Subcutaneous adipose tissue (tissue), 4 donors: ENCODE data around the gene PTPRN. TPM values are rescaled to one million over a fixed set of nuclear protein-coding genes. Genes with fewer than 3 reads are reported as not detected.

Experiments
- CTCF ChIP-seq: fragments of 450-650 bp; IDR thresholded peaks from one replicate; pipeline ENCODE4 v1.5.1; 2016; ENCODE audit warnings: low read depth, mild to moderate bottlenecking, control low read depth, antibody characterized with exemption, moderate library complexity
- small RNA-seq: library from RNA; depleted of rRNA; stranded (forward); fragments of <200 nt; gene quantifications from one replicate; pipeline ENCODE3, GENCODE V24; 2016
- total RNA-seq, 4 donors: library from RNA; depleted of rRNA; stranded (reverse); fragments of >200 nt; gene quantifications; one replicate each; pipeline ENCODE4 v1.1.0, GENCODE V29; 2016

Gene PTPRN
- total RNA-seq, 4 donors from 2014 or later: not detected

GRCh38 chr2:219245148-219245898, 63.9 kb downstream of the PTPRN start, which contains the start of the genes GLB1L and STK16:
GLB1L (minus strand) TSS chr2:219245444; CDS start chr2:219243573, 1,871 bp downstream.
STK16 (plus strand) TSS chr2:219245479; CDS start chr2:219246000, 521 bp downstream.
- TF ChIP-seq CTCF: no peak

- TF ChIP-seq CTCF: no peak
Observed at GRCh38 chr2:219244789-219245147, 64.4 kb downstream of the PTPRN start.

GRCh38 chr2:219243291-219243761, 65.9 kb downstream of the PTPRN start:
- no peak for TF ChIP-seq CTCF

Small RNA genes within 50 kb of the gene (small RNA-seq; reads per million reads assigned to genes)
- not detected for gene AC053503.3
- not detected for gene MIR153-1

Other genes with a start within 250 kb of the PTPRN start
- under 1 TPM in 1 of 4 donors, not detected in 3; 0.33 TPM for gene IHH, start 248.5 kb downstream of the PTPRN start, total RNA-seq
- 10 to 100 TPM; 14.3 to 27.7 (median 19.4) TPM for gene NHEJ1, start 148.6 kb downstream of the PTPRN start, total RNA-seq
- under 1 TPM; 0.38 to 0.82 (median 0.67) TPM for gene SLC23A3, start 139.4 kb downstream of the PTPRN start, total RNA-seq
- gene CNPPD1, start 132.5 kb downstream of the PTPRN start, total RNA-seq: 10 to 100 TPM; 35.9 to 55.5 (median 44.2) TPM
- gene RETREG2, start 131.1 kb downstream of the PTPRN start, total RNA-seq: 10 to 100 TPM; 30.7 to 67.0 (median 62.9) TPM
- gene ZFAND2B, start 102.6 kb downstream of the PTPRN start, total RNA-seq: 10 to 100 TPM; 28.0 to 60.3 (median 43.7) TPM
- gene ABCB6, start 90.4 kb downstream of the PTPRN start, total RNA-seq: 10 to 100 TPM in 3 of 4 donors, 1 to 10 TPM in 1; 8.2 to 31.6 (median 24.7) TPM
- gene ATG9A, start 79.8 kb downstream of the PTPRN start, total RNA-seq: 10 to 100 TPM; 29.0 to 54.1 (median 30.3) TPM
- 10 to 100 TPM; 16.8 to 62.5 (median 52.7) TPM for gene ANKZF1, start 79.6 kb downstream of the PTPRN start, total RNA-seq
- 10 to 100 TPM in 3 of 4 donors, 1 to 10 TPM in 1; 2.9 to 12.2 (median 11.0) TPM for gene GLB1L, start 64.0 kb downstream of the PTPRN start, total RNA-seq
- 10 to 100 TPM; 13.7 to 22.2 (median 15.4) TPM for gene STK16, start 63.9 kb downstream of the PTPRN start, total RNA-seq
- not detected for gene TUBA4B, start 56.2 kb downstream of the PTPRN start, total RNA-seq
- gene TUBA4A, start 55.5 kb downstream of the PTPRN start, total RNA-seq: 10 to 100 TPM in 2 of 4 donors, 1 to 10 TPM in 2; 7.2 to 31.8 (median 9.2) TPM
- gene DNAJB2, start 30.0 kb downstream of the PTPRN start, total RNA-seq: 10 to 100 TPM; 44.7 to 77.0 (median 51.1) TPM
- not detected for gene RESP18, start 23.3 kb upstream of the PTPRN start, total RNA-seq
- gene DNPEP, start 78.5 kb upstream of the PTPRN start, total RNA-seq: 10 to 100 TPM; 45.0 to 98.5 (median 54.1) TPM
- gene DES, start 109.0 kb upstream of the PTPRN start, total RNA-seq: 10 to 100 TPM in 2 of 4 donors, 1 to 10 TPM in 2; 3.1 to 28.8 (median 13.3) TPM
- gene SPEG, start 125.4 kb upstream of the PTPRN start, total RNA-seq: 1 to 10 TPM in 3 of 4 donors, under 1 TPM in 1; 0.49 to 5.9 (median 2.9) TPM
- gene GMPPA, start 189.5 kb upstream of the PTPRN start, total RNA-seq: 10 to 100 TPM; 16.3 to 38.2 (median 18.2) TPM
- not detected for gene ASIC4, start 205.1 kb upstream of the PTPRN start, total RNA-seq
- gene CHPF, start 234.4 kb upstream of the PTPRN start, total RNA-seq: 10 to 100 TPM in 3 of 4 donors, 1 to 10 TPM in 1; 7.8 to 41.6 (median 24.7) TPM
- gene TMEM198, start 234.6 kb upstream of the PTPRN start, total RNA-seq: 1 to 10 TPM in 2 of 4 donors, under 1 TPM in 1, not detected in 1; 0.68 to 1.7 (median 1.5) TPM